Memory B cell (primary cell): ENCODE measurements around the gene SCRN3.

Source experiments
- ATAC-seq: fragments of 150-1000 bp; cut with Tn5 transposase; 2 replicates; pipeline ENCODE4 v1.10.0; 2021; ENCODE audit warnings: low read depth, mild to moderate bottlenecking, moderate library complexity
- DNase-seq, 2 donors: peaks; one replicate each; pipeline ENCODE4 v3.0.0; 2022; ENCODE audit warnings: low spot score in 2 of 2
- H3K27ac Mint-ChIP-seq: one replicate; pipeline ENCODE4 v1.8.0; 2022; ENCODE audit warnings: mild to moderate bottlenecking, moderate library complexity, mixed read lengths
- H3K27me3 Mint-ChIP-seq: one replicate; pipeline ENCODE4 v1.8.0; 2022; ENCODE audit warnings: mixed read lengths
- H3K36me3 Mint-ChIP-seq: one replicate; pipeline ENCODE4 v1.8.0; 2022; ENCODE audit warnings: mild to moderate bottlenecking, mixed read lengths
- H3K4me1 Mint-ChIP-seq: one replicate; pipeline ENCODE4 v1.8.0; 2022; ENCODE audit warnings: mixed read lengths
- H3K4me3 Mint-ChIP-seq: one replicate; pipeline ENCODE4 v1.8.0; 2022; ENCODE audit warnings: mild to moderate bottlenecking, moderate library complexity, mixed read lengths
- H3K9me3 Mint-ChIP-seq: one replicate; pipeline ENCODE4 v1.8.0; 2022; ENCODE audit warnings: mixed read lengths

The SCRN3 gene

DNA sequence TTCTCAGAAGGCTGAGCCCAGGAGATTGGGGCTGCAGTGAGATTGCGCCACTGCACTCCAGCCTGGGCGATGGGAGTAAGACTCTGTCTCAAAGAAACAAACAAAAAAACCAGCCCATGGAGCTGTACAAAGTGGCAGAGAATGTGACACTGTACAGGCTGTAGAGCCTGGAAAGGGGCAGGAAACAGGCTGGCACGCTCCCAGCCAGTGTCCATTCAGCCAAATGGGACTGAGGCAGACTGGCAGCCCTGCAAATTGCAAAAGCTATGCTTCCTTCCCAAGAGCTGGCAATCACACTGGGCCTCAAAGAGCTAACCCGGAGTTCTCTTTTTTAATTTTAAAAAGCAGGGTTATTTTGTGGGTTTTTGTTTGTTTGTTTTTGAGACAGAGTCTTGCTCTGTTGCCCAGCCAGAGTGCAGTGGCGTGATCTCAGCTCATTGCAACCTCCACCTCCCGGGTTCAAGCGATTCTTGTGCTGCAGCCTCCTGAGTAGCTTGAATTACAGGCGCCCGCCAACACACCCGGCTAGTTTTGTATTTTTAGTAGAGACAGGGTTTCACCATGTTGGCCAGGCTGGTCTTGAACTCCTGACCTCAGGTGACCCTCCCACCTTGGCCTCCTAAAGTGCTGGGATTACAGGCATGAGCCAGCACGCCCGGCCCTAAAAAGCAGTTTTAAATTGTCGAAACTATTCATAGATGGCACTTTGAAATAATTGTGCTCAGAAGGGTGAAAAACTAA is 42.8 kb downstream of the SCRN3 start:
- H3K27me3 Mint-ChIP-seq: no peaks in the 10 kb centered on the region
- DNase-seq (no peak), ATAC-seq (no peak)
- no peak overlapping the region for H3K27ac Mint-ChIP-seq
- no peaks in the 10 kb centered on the region for H3K4me1 Mint-ChIP-seq
- H3K9me3 Mint-ChIP-seq: no peaks in the 10 kb centered on the region
- H3K4me3 Mint-ChIP-seq: no peak overlapping the region
- peaks cover 4% of the 10 kb centered on the region for H3K36me3 Mint-ChIP-seq

DNA sequence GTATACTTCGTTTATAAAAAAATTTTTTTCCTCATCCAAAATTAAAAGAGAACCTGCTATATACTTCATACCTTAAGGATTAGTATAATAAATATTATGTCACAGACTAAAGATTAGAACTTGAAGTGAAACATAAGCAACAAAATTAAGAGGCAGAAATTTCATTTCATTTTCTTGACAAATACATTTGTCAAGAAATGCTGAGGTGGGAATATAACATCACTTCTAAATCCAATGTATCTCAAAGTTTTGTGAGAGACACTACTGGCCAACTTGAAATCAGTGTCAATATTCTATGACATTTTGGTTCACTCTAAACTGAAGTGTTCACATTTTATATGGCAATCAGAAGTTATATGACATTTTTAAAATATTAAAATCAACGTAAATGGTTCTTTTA is 43.8 kb downstream of the SCRN3 start:
- H3K36me3 Mint-ChIP-seq: peaks cover 2% of the 10 kb centered on the region
- no peak overlapping the region for H3K4me3 Mint-ChIP-seq
- no peaks in the 10 kb centered on the region for H3K9me3 Mint-ChIP-seq
- H3K27ac Mint-ChIP-seq: no peak overlapping the region
- H3K27me3 Mint-ChIP-seq: no peaks in the 10 kb centered on the region
- DNase-seq (no peak), ATAC-seq (no peak)
- no peaks in the 10 kb centered on the region for H3K4me1 Mint-ChIP-seq

DNA sequence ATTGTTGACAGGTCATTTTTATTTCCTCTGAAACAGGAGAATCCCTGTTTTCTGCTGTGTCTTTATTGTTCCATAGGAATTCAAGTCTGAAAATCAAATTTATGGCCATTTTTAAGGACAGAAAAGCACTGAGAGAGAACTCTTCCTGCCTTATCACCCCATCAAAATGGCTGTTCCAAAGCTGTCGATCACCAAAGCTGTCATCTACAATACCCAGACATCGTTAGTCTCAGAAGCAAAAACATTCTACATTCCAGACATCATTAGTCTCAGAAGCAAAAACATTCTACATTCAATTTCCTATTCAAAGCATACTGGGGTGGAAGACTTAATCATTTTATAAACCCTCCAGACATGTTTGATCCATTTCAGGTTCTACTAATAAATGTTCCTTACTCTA is 44.4 kb downstream of the SCRN3 start:
- no peak for DNase-seq
- no peak overlapping the region for H3K4me3 Mint-ChIP-seq
- H3K27me3 Mint-ChIP-seq: no peaks in the 10 kb centered on the region
- H3K4me1 Mint-ChIP-seq: no peaks in the 10 kb centered on the region
- no peak for ATAC-seq
- H3K36me3 Mint-ChIP-seq: peaks cover 2% of the 10 kb centered on the region
- no peaks in the 10 kb centered on the region for H3K9me3 Mint-ChIP-seq
- no peak overlapping the region for H3K27ac Mint-ChIP-seq

DNA sequence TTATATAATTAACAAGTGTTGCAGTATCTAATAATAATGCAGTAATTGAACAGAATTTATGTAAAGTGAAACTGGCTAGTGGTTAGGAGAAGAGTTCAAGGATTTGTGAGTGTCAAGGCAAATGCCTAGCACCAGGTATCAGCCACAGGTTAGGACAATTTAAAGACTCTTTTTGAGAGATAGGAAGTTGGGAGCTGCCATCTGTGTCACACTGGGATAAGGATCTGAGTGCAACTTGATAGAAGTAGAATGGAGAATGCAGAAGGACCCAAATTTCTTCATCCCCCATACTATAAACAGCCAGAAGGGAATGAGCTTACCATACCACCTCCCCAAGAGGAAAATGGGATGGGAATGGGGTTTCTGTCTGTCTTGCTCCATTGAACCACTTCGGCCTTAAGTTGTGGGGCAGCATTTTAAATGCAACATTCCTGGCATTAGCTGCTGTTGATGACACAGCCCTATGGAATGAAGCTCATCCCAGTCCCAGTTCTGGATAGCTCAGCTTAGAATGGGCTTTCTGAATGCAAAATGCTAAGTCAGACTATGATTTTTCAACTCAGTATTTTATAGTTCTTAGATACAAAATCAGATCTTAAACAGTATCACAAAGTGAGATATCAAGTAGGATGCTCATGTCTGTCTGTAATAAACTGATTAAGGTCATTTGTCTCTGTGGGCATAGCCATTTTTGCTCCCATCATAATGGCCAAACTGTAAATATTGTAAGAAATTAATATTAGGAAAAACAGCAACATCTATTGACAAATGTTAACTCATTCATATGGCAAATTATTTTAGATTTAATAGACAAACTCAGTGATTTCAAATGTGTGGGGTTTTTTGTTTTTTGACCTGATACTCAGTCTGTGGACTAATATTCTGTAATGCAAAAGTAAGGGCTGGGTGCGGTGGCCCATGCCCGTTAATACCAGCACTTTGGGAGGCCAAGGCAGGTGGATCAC is 47.3 kb downstream of the SCRN3 start:
- DNase-seq (no peak), ATAC-seq (no peak)
- Mint-ChIP-seq H3K27ac (no peak overlapping the region), H3K4me3 (no peak overlapping the region), H3K36me3 (no peaks in the 10 kb centered on the region), H3K27me3 (no peaks in the 10 kb centered on the region), H3K9me3 (no peaks in the 10 kb centered on the region), H3K4me1 (no peaks in the 10 kb centered on the region)

DNA sequence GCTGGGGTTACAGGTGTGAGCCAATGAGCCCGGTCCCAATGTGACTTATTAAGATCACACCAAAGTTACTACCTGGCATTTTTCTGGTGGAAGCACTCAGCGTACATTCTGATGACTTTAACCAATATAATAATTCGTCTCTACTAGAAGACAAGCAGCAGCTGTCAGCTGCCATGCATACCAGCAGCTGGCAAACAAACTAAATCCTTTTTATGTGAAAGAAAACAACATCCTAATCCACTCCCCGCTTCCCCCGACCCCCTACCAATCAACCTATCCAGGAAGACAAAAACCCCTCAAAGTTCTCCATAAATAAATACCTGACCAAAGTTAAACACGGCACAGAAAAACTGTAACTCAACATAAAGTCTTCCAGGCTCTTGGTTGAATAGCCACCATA is 49.2 kb downstream of the SCRN3 start:
- Mint-ChIP-seq H3K27ac (no peak overlapping the region), H3K4me3 (no peak overlapping the region), H3K36me3 (peaks cover 3% of the 10 kb centered on the region), H3K27me3 (no peaks in the 10 kb centered on the region), H3K9me3 (no peaks in the 10 kb centered on the region), H3K4me1 (peaks cover 6% of the 10 kb centered on the region)
- no peak for DNase-seq
- ATAC-seq: no peak

DNA sequence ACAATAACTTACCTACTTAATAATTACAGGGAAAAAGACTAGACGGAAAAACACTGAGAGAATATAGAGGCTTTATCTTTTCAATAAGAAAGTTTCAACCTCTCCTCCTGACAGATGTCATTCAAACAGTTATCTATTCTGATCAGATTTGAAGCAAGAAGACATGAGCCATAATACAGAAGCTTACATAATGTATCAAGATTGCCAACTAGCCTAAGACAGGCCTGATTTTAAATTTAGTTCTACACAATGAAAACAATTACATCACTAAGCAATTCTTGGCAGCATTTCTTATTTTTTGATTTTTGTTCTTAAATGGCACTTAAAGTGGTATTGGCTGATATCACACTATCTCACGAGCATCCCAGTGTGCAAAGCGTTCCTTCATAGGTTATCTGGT is 49.7 kb downstream of the SCRN3 start:
- H3K4me1 Mint-ChIP-seq: peaks cover 9% of the 10 kb centered on the region
- no peak for DNase-seq
- H3K4me3 Mint-ChIP-seq: no peak overlapping the region
- no peaks in the 10 kb centered on the region for H3K9me3 Mint-ChIP-seq
- H3K27me3 Mint-ChIP-seq: no peaks in the 10 kb centered on the region
- ATAC-seq: no peak
- peaks cover 3% of the 10 kb centered on the region for H3K36me3 Mint-ChIP-seq
- no peak overlapping the region for H3K27ac Mint-ChIP-seq

DNA sequence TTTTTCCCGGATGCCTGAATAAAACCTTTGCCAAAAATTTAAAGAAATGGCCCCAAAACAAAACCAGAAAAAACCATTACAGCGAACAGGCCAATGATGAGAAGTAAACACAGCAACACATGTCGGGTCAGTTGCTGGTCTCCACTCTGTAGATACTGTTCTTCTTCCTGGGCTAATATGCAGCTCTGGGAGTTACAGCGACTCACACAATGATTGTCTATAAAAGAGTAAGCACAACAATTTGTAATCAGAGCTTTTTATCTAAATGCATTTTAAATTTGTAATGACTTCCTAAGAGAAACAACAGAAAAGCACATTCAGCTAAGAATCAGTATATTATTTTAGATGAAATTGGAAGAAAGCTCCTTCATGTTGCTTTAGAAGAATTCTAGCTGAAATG is 51.0 kb downstream of the SCRN3 start:
- no peaks in the 10 kb centered on the region for H3K27me3 Mint-ChIP-seq
- peaks cover 11% of the 10 kb centered on the region for H3K4me1 Mint-ChIP-seq
- ATAC-seq (no peak), DNase-seq (no peak)
- peaks cover 3% of the 10 kb centered on the region for H3K36me3 Mint-ChIP-seq
- no peak overlapping the region for H3K4me3 Mint-ChIP-seq
- no peak overlapping the region for H3K27ac Mint-ChIP-seq
- no peaks in the 10 kb centered on the region for H3K9me3 Mint-ChIP-seq

DNA sequence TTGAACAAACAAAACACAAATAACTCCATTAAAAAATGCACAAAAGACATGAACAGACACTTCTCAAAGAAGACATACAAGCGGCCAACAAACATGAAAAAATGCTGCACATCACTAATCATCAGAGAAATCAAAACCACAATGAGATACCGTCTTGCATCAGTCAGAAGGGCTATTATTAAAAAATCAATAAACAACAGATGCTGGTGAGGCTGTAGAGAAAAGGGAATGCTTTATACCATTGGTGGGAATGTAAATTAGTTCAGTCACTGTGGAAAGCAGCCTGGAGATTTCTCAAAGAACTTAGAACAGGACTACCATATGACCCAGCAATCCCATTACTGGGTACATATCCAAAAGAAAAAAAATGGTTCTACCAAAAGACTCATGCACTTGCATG is 53.5 kb downstream of the SCRN3 start:
- Mint-ChIP-seq H3K36me3 (peaks cover 5% of the 10 kb centered on the region), H3K9me3 (no peaks in the 10 kb centered on the region), H3K4me3 (no peak overlapping the region), H3K27ac (no peak overlapping the region), H3K27me3 (no peaks in the 10 kb centered on the region), H3K4me1 (peaks cover 11% of the 10 kb centered on the region)
- no peak for ATAC-seq
- no peak for DNase-seq

DNA sequence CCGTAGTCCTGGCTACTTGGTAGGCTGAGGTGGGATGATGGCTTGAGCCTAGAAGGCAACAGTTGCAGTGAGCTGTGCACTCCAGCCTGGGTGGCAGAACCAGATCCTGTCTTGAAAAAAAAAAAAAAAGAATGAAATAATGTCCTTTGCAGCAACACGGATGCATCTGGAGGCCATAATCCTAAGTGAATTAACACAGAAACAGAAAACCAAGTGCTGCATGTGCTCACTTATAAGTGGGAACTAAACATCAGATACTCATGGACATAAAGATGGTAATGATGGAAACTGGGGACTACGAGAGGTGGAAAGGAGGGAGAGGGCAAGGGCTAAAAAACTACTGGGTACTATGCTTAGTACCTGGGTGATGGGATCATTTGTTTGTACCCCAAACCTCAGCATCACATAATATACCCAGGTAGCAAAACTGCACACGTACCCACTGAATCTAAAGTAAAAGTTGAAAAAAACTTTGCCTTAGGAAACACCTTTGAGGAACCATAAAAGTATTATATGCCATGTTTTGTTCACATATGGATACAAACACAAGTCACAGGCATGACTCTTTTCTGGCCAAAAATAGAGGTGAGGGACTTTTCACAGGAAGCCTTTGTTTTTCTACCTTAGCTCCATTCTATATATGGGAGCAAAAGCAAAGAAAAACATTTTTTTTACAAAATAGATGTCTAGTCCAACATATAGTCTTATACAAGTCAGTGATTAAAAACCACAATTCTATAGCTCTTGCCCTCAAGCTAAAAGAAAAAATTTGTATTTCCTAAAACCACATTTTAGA is 54.7 kb downstream of the SCRN3 start:
- Mint-ChIP-seq H3K36me3 (peaks cover 5% of the 10 kb centered on the region), H3K4me3 (peak overlapping the region; percentile 15), H3K27me3 (no peaks in the 10 kb centered on the region), H3K4me1 (peaks cover 11% of the 10 kb centered on the region), H3K27ac (no peak overlapping the region), H3K9me3 (no peaks in the 10 kb centered on the region)
- ATAC-seq (peak; percentile 44), DNase-seq (no peak)

DNA sequence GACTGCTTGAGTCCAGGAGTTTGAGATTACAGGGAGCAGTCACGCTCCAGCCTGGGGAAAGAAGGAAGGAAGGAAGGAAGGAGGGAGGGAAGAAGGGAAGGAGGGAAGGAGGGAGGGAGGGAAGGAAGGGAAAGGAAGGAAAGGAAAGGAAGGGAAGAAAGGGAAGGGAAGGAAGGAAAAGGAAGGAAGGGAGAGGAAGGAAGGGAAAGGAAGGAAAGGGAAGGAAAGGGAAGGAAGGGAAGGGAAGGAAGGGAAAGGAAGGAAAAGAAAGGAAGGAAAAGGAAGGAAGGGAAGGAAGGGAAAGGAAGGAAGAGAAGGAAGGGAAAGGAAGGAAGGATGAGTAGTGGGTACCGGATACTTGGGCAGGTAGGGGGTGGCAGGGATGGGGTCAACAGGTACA is 59.0 kb downstream of the SCRN3 start:
- Mint-ChIP-seq H3K4me3 (no peak overlapping the region), H3K27ac (no peak overlapping the region), H3K9me3 (no peaks in the 10 kb centered on the region), H3K36me3 (peaks cover 2% of the 10 kb centered on the region), H3K4me1 (peaks cover 4% of the 10 kb centered on the region), H3K27me3 (no peaks in the 10 kb centered on the region)
- ATAC-seq: no peak
- DNase-seq: no peak

DNA sequence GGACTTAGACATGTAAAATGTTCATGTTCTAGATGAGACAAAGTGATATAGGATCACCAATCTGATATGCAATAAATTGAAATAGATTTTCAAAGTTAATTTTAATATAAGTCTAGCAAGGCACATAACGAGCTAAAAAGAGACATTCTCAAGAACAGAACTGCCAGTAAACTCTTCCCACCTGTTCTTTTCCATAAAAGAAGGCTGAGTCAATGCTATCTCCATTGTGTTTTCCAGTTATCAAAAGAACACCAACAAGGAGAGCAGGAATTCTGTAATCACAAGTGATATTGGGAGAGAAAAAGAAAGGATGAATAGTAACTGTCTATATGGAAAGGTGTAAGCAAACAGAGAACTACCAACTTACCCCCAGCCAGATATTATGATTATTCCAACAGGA is 65.7 kb downstream of the SCRN3 start:
- Mint-ChIP-seq H3K36me3 (no peaks in the 10 kb centered on the region), H3K4me1 (no peaks in the 10 kb centered on the region), H3K27me3 (no peaks in the 10 kb centered on the region), H3K27ac (no peak overlapping the region), H3K9me3 (no peaks in the 10 kb centered on the region), H3K4me3 (no peak overlapping the region)
- no peak for DNase-seq
- ATAC-seq: no peak

DNA sequence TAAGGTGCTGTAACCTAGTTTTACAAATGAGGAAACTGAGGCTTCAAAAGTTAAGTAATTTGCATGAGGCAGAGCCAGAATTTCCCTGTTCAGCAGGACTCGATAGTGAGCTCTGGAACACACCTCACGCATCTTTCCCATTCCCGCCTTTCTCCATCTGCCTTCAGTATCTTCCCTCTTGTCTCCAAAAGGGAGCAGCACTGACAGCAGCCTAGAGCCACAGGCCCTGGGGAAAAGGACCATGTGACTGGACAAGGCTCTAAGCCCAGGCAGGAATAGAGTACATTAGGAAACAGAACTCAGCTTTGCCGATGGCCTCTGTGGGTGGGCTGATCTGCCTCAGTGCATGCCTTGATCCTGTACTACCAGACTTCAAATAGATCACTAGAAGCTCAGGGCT is 69.8 kb downstream of the SCRN3 start:
- H3K9me3 Mint-ChIP-seq: no peaks in the 10 kb centered on the region
- H3K4me1 Mint-ChIP-seq: no peaks in the 10 kb centered on the region
- no peaks in the 10 kb centered on the region for H3K36me3 Mint-ChIP-seq
- DNase-seq: no peak
- no peak overlapping the region for H3K4me3 Mint-ChIP-seq
- no peak overlapping the region for H3K27ac Mint-ChIP-seq
- no peak for ATAC-seq
- peaks cover 1% of the 10 kb centered on the region for H3K27me3 Mint-ChIP-seq

DNA sequence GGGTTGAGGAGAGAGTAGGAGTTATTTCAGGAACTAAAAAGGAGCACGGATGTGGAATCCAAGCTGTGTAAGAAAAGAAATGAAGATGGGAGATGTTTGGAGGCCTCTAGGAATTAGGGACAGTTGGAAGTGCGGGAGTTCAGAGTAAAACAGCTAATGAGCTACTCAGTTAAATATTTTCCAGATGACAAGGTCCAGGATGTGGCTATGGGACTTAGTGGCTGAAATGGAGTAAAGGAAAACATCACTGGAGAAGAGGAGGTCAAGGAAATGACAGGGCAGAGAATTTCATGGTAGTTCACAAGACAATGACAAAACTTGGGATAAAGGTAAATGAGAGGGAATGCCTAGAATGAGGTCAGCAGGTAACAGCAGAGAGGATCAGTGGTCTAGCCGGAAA is 78.3 kb downstream of the SCRN3 start:
- H3K4me3 Mint-ChIP-seq: no peak overlapping the region
- H3K27ac Mint-ChIP-seq: no peak overlapping the region
- DNase-seq: no peak
- H3K9me3 Mint-ChIP-seq: no peaks in the 10 kb centered on the region
- H3K27me3 Mint-ChIP-seq: no peaks in the 10 kb centered on the region
- ATAC-seq: no peak
- H3K36me3 Mint-ChIP-seq: no peaks in the 10 kb centered on the region
- H3K4me1 Mint-ChIP-seq: peaks cover 7% of the 10 kb centered on the region

DNA sequence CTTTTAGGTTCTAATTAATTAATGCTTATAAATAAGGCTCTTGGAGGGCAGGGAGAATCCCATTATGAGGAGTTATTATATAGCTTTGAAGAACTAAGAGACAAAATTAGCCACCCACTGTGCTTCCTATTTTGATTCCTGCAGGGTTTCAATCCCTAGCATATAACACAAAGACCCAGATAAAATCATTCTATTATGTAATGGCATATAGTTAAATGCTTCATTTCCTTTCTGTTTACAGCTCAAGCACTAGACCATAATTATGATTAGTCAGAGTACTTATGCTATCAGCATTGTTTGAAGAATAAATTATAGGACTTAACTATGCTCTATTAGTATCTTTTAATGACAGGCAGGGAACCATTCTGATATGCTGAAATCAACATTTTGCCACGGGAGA is 82.2 kb downstream of the SCRN3 start:
- Mint-ChIP-seq H3K27me3 (no peaks in the 10 kb centered on the region), H3K36me3 (no peaks in the 10 kb centered on the region), H3K27ac (no peak overlapping the region), H3K9me3 (no peaks in the 10 kb centered on the region), H3K4me1 (peaks cover 7% of the 10 kb centered on the region), H3K4me3 (no peak overlapping the region)
- DNase-seq (no peak), ATAC-seq (no peak)
